CD14-positive monocyte (primary cell): Measurements from ENCODE around the gene SORBS2. TPM values are rescaled to one million over a fixed set of nuclear protein-coding genes. Genes with fewer than 3 reads are reported as not detected.

ENCODE experiments used
- DNase-seq, 3 donors: peaks; one replicate each; pipeline ENCODE4 v3.0.0-alpha.2; 2011 to 2022
- H2AFZ ChIP-seq: 2 replicates; pipeline ENCODE4 v1.6.0; 2012; ENCODE audit warnings: mild to moderate bottlenecking, low read depth, low read length, inconsistent platforms; ENCODE audit not compliant: insufficient read depth, poor library complexity, severe bottlenecking
- H3K27ac ChIP-seq, 2 donors: 1 replicate in 1 of 2; 2 replicates in 1 of 2; pipeline ENCODE4 v1.5.1; 2012 to 2013; ENCODE audit warnings: low read length in 2 of 2, control low read depth in 1 of 2, inconsistent platforms in 1 of 2, low read depth in 1 of 2, mild to moderate bottlenecking in 1 of 2
- H3K27me3 ChIP-seq, 2 donors: one replicate each; pipeline versions ENCODE4 v1.6.0 to v1.6.1; 2011 to 2013; ENCODE audit warnings: low read length in 2 of 2; ENCODE audit not compliant: control insufficient read depth in 2 of 2, insufficient read depth in 2 of 2
- H3K36me3 ChIP-seq, 2 donors: replicated peaks in 1 of 2; 1 replicate in 1 of 2; 2 replicates in 1 of 2; pipeline versions ENCODE4 v1.5.1 to v1.6.1; 2012 to 2013; ENCODE audit warnings: low read length in 2 of 2, control low read depth in 1 of 2, inconsistent platforms in 1 of 2, mild to moderate bottlenecking in 1 of 2; ENCODE audit not compliant: insufficient read depth in 2 of 2, control insufficient read depth in 1 of 2
- H3K4me1 ChIP-seq, 2 donors: 1 replicate in 1 of 2; 2 replicates in 1 of 2; pipeline versions ENCODE4 v1.5.1 to v1.6.1; 2012 to 2013; ENCODE audit warnings: low read length in 2 of 2, control low read depth in 1 of 2, inconsistent platforms in 1 of 2, mild to moderate bottlenecking in 1 of 2, moderate library complexity in 1 of 2; ENCODE audit not compliant: insufficient read depth in 2 of 2, control insufficient read depth in 1 of 2
- H3K4me2 ChIP-seq: replicated peaks from 2 replicates; pipeline ENCODE3; 2012; ENCODE audit warnings: low read length, moderate library complexity, mild to moderate bottlenecking; ENCODE audit not compliant: poor library complexity, severe bottlenecking; ENCODE audit errors: extremely low read depth
- H3K4me3 ChIP-seq, 3 experiments: fragments of 200-600 bp in 1 of 3; sonication (generic) in 1 of 3; replicated peaks in 1 of 3; 1 replicate in 2 of 3; 2 replicates in 1 of 3; pipeline ENCODE4 v1.5.1; 2011 to 2013; ENCODE audit warnings: low read length in 3 of 3, mild to moderate bottlenecking in 3 of 3, control low read depth in 2 of 3, low read depth in 2 of 3, inconsistent platforms in 1 of 3, moderate library complexity in 1 of 3
- H3K79me2 ChIP-seq: 2 replicates; pipeline ENCODE4 v1.6.0; 2012; ENCODE audit warnings: mild to moderate bottlenecking, control low read depth, inconsistent platforms, low read length, moderate library complexity; ENCODE audit not compliant: insufficient read depth
- H3K9ac ChIP-seq: 2 replicates; pipeline ENCODE4 v1.6.0; 2017; ENCODE audit warnings: low read length, mild to moderate bottlenecking; ENCODE audit not compliant: insufficient read depth, poor library complexity, severe bottlenecking
- H3K9me3 ChIP-seq, 2 donors: replicated peaks in 1 of 2; 1 replicate in 1 of 2; 2 replicates in 1 of 2; pipeline versions ENCODE4 v1.5.1 to v1.6.1; 2012 to 2013; ENCODE audit warnings: low read length in 2 of 2, control low read depth in 1 of 2; ENCODE audit not compliant: control insufficient read depth in 1 of 2, insufficient read depth in 1 of 2
- H4K20me1 ChIP-seq: 2 replicates; pipeline ENCODE4 v1.6.0; 2012; ENCODE audit warnings: mild to moderate bottlenecking, low read length, control low read depth, moderate library complexity; ENCODE audit not compliant: insufficient read depth
- H3K27ac Mint-ChIP-seq, 7 donors: one replicate each; pipeline ENCODE4 v1.8.0; 2020; ENCODE audit warnings: mild to moderate bottlenecking in 7 of 7, mixed read lengths in 7 of 7, moderate library complexity in 6 of 7, inconsistent platforms in 2 of 7
- H3K27me3 Mint-ChIP-seq, 3 donors: one replicate each; pipeline ENCODE4 v1.8.0; 2021 to 2022; ENCODE audit warnings: low read depth in 3 of 3, mild to moderate bottlenecking in 3 of 3, mixed read lengths in 3 of 3, moderate library complexity in 3 of 3, inconsistent platforms in 1 of 3
- H3K36me3 Mint-ChIP-seq, 2 donors: one replicate each; pipeline ENCODE4 v1.8.0; 2020; ENCODE audit warnings: mixed read lengths in 2 of 2, inconsistent platforms in 1 of 2, mild to moderate bottlenecking in 1 of 2
- H3K4me1 Mint-ChIP-seq: one replicate; pipeline ENCODE4 v1.8.0; 2020; ENCODE audit warnings: mild to moderate bottlenecking, mixed read lengths
- H3K4me3 Mint-ChIP-seq, 2 donors: one replicate each; pipeline ENCODE4 v1.8.0; 2020; ENCODE audit warnings: mild to moderate bottlenecking in 2 of 2, mixed read lengths in 2 of 2, moderate library complexity in 1 of 2
- H3K9me3 Mint-ChIP-seq, 7 donors: one replicate each; pipeline ENCODE4 v1.8.0; 2020 to 2022; ENCODE audit warnings: mixed read lengths in 7 of 7, mild to moderate bottlenecking in 6 of 7, moderate library complexity in 6 of 7, inconsistent platforms in 2 of 7
- WGBS: methylation state at CpG from one replicate; pipeline ENCODE4 v1.1.5; 2013; ENCODE audit warnings: missing lambda C conversion rate; ENCODE audit not compliant: insufficient coverage; 5-methylcytosine and 5-hydroxymethylcytosine counted together
- intact Hi-C, 2 donors: fragments of 100-400 bp; cut with micrococcal nuclease; formaldehyde crosslinking; loops; one replicate each; pipeline versions ENCODE4 v1.15.0 to v1.15.1; 2023
- polyA plus RNA-seq, 3 donors: library from polyadenylated mRNA; depleted of rRNA in 1 of 3; unstranded in 2 of 3; stranded (reverse) in 1 of 3; fragments of 300-500 nt in 2 of 3; fragments of >200 nt in 1 of 3; fragmentation: Illumina TruSeq in 2 of 3; gene quantifications; 1 replicate in 2 of 3; 2 replicates in 1 of 3; pipeline ENCODE4 v1.2.3, GENCODE V29; 2012 to 2021
- TF ChIP-seq, protein P1 (sequence below): fragments of 200-600 bp; IDR thresholded peaks from one replicate; pipeline ENCODE4 v1.8.0; 2022; ENCODE audit warnings: antibody characterized with exemption, mild to moderate bottlenecking

Gene SORBS2
- polyA plus RNA-seq, 3 donors = not detected

DNA sequence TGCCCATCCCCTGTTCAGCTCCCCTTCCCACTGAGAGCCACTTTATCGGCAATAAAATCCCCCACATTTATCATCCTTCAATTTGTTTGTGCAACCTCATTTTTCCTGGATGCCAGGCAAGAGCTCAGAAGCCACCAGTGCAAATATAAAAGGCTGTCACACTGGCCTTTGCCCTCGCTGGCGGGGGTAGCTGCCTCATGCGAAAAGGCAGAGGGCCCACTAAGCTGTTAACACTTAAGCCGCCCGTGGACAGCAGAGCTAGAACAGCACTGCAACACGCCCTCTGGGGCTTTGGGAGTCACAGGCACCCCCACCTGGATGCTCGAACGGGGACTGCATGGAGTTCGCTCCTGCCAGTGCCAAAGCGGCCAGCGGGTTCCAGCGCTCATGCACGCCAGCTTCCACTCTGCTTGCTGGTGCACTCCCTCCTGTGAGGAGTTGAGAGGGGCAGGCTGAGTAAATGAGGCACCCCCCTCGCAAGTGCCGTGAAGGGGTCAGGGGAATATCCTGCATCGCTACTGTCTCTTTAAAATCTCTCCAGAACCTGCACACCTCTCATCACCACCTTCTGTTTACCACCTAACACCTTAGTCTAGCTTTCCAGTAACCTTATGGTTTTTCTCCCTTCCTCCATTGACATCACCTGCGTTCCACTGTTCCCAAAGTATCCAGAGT is 99.5 kb downstream of the SORBS2 start:
- no peaks in the 10 kb centered on the region for H4K20me1 ChIP-seq
- H3K27ac Mint-ChIP-seq = no peak overlapping the region
- no peak overlapping the region for H3K9ac ChIP-seq
- H3K9me3 Mint-ChIP-seq = peaks cover 0 to 8% (median 3%) of the 10 kb centered on the region in 7 donors
- H3K4me3 ChIP-seq = no peak overlapping the region
- no peak for DNase-seq
- TF ChIP-seq, protein P1, sequence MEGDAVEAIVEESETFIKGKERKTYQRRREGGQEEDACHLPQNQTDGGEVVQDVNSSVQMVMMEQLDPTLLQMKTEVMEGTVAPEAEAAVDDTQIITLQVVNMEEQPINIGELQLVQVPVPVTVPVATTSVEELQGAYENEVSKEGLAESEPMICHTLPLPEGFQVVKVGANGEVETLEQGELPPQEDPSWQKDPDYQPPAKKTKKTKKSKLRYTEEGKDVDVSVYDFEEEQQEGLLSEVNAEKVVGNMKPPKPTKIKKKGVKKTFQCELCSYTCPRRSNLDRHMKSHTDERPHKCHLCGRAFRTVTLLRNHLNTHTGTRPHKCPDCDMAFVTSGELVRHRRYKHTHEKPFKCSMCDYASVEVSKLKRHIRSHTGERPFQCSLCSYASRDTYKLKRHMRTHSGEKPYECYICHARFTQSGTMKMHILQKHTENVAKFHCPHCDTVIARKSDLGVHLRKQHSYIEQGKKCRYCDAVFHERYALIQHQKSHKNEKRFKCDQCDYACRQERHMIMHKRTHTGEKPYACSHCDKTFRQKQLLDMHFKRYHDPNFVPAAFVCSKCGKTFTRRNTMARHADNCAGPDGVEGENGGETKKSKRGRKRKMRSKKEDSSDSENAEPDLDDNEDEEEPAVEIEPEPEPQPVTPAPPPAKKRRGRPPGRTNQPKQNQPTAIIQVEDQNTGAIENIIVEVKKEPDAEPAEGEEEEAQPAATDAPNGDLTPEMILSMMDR = no peak
- H3K36me3 ChIP-seq = no peaks in the 10 kb centered on the region
- peaks cover 8 to 21% (median 11%) of the 10 kb centered on the region in 3 donors for H3K27me3 Mint-ChIP-seq
- no peak overlapping the region for H3K4me3 Mint-ChIP-seq
- no peak overlapping the region for H3K4me2 ChIP-seq
- no peak overlapping the region for H3K27ac ChIP-seq
- intact Hi-C loops = no loop called here
- no peak overlapping the region for H2AFZ ChIP-seq
- H3K36me3 Mint-ChIP-seq = no peaks in the 10 kb centered on the region
- H3K27me3 ChIP-seq = peaks cover 0 to 4% of the 10 kb centered on the region in 2 donors
- no peaks in the 10 kb centered on the region for H3K79me2 ChIP-seq
- 92% methylated on average over 13 of the region's 18 CpGs for WGBS
- H3K4me1 ChIP-seq = no peaks in the 10 kb centered on the region
- H3K4me1 Mint-ChIP-seq = no peaks in the 10 kb centered on the region
- no peaks in the 10 kb centered on the region for H3K9me3 ChIP-seq

DNA sequence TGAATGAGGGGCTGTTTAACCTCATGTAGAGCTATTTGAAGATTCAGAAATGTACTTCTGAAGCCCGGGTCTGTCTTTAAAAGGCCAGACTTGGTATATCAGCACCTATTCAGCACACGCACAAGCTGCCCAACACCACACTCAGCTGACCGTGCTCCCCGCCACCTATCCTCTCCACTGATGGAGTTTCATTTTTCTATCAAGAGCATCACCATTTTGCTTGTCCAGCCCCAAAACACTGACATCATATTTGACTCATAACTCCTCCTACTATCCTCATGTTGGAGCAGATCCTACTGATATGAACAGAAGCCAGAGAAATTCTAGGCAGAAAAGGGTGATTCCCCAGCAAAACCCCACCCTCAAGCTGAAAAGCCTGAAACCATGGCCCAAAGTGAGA is 100.3 kb downstream of the SORBS2 start:
- H3K4me1 ChIP-seq = no peaks in the 10 kb centered on the region
- H3K27ac Mint-ChIP-seq = no peak overlapping the region
- H3K9ac ChIP-seq = no peak overlapping the region
- peaks cover 8 to 21% (median 12%) of the 10 kb centered on the region in 3 donors for H3K27me3 Mint-ChIP-seq
- peaks cover 0 to 4% of the 10 kb centered on the region in 2 donors for H3K27me3 ChIP-seq
- no peak overlapping the region for H3K4me2 ChIP-seq
- no peak overlapping the region for H2AFZ ChIP-seq
- H3K27ac ChIP-seq = no peak overlapping the region
- H3K9me3 Mint-ChIP-seq = peaks cover 0 to 9% (median 3%) of the 10 kb centered on the region in 7 donors
- no peaks in the 10 kb centered on the region for H3K36me3 ChIP-seq
- TF ChIP-seq, protein P1 = no peak
- intact Hi-C loops = no loop called here
- 92% methylated on average over 3 of the region's 4 CpGs for WGBS
- no peaks in the 10 kb centered on the region for H3K9me3 ChIP-seq
- no peak for DNase-seq
- no peak overlapping the region for H3K4me3 Mint-ChIP-seq
- H3K79me2 ChIP-seq = no peaks in the 10 kb centered on the region
- no peaks in the 10 kb centered on the region for H4K20me1 ChIP-seq
- H3K4me1 Mint-ChIP-seq = no peaks in the 10 kb centered on the region
- no peak overlapping the region for H3K4me3 ChIP-seq
- no peaks in the 10 kb centered on the region for H3K36me3 Mint-ChIP-seq
